ENCODE results near the gene POU2AF1. TPM values are rescaled to one million over a fixed set of nuclear protein-coding genes. Genes with fewer than 3 reads are reported as not detected.

The POU2AF1 gene
- total and polyA plus RNA-seq, 2 donors from 2014 or later, result 0.95 to 18.5 TPM

- intact Hi-C loops (cut with DNase I), result no loop called here
- Histone ChIP-seq H3K27me3 (ENCODE audit: control insufficient read depth, insufficient read depth, low read length) (no peaks in the 10 kb centered on the region), H3K9me3 (ENCODE audit: control insufficient read depth in 2 of 3, insufficient read depth in 1 of 3, low read length in 3 of 3) (no peaks in the 10 kb centered on the region), H3K4me3 (ENCODE audit: low read length in 3 of 3) (no peak overlapping the region), H3K27ac (ENCODE audit: low read depth in 2 of 2, low read length in 2 of 2) (no peak overlapping the region), H3K9ac (ENCODE audit: low read length in 3 of 3) (no peak overlapping the region), H3K4me1 (ENCODE audit: control insufficient read depth in 2 of 3, insufficient read depth in 2 of 3, low read depth in 1 of 3, low read length in 3 of 3) (peaks cover 3 to 27% (median 21%) of the 10 kb centered on the region in 3 donors), H3K36me3 (ENCODE audit: control insufficient read depth in 2 of 3, insufficient read depth in 3 of 3, low read length in 3 of 3) (no peaks in the 10 kb centered on the region)
- FAIRE-seq, result no peak
- TF ChIP-seq CTCF (IDR thresholded peaks at IDR 0.05; ENCODE audit: borderline replicate concordance, extremely low read depth, insufficient read depth), result no peak
- DNase-seq, result no peak
Measured at GRCh38 chr11:111418436-111418787, 39.3 kb upstream of the POU2AF1 start.

GRCh38 chr11:111417766-111418435 lies 38.8 kb upstream of the POU2AF1 start:
- DNase-seq, result peak in 3 of 5 donors; percentile 35 to 75 (median 64)
- intact Hi-C loops (cut with DNase I), result no loop called here
- Histone ChIP-seq H3K9ac (ENCODE audit: low read length in 3 of 3) (no peak overlapping the region), H3K9me3 (ENCODE audit: control insufficient read depth in 2 of 3, insufficient read depth in 1 of 3, low read length in 3 of 3) (no peaks in the 10 kb centered on the region), H3K4me3 (ENCODE audit: low read length in 3 of 3) (no peak overlapping the region), H3K4me1 (ENCODE audit: control insufficient read depth in 2 of 3, insufficient read depth in 2 of 3, low read depth in 1 of 3, low read length in 3 of 3) (peaks cover 3 to 27% (median 21%) of the 10 kb centered on the region in 3 donors), H3K36me3 (ENCODE audit: control insufficient read depth in 2 of 3, insufficient read depth in 3 of 3, low read length in 3 of 3) (no peaks in the 10 kb centered on the region), H3K27me3 (ENCODE audit: control insufficient read depth, insufficient read depth, low read length) (no peaks in the 10 kb centered on the region), H3K27ac (ENCODE audit: low read depth in 2 of 2, low read length in 2 of 2) (peak overlapping the region in 1 of 2 donors; percentile 16)
- no peak for TF ChIP-seq CTCF (IDR thresholded peaks at IDR 0.05; ENCODE audit: borderline replicate concordance, extremely low read depth, insufficient read depth)
- FAIRE-seq, result no peak

- no peak for TF ChIP-seq CTCF (IDR thresholded peaks at IDR 0.05; ENCODE audit: borderline replicate concordance, extremely low read depth, insufficient read depth)
- FAIRE-seq, result peak; percentile 32
- Histone ChIP-seq H3K4me3 (ENCODE audit: low read length in 3 of 3) (peak overlapping the region in 1 of 3 donors; percentile 11), H3K9ac (ENCODE audit: low read length in 3 of 3) (peak overlapping the region in 1 of 3 donors; percentile 57), H3K9me3 (ENCODE audit: control insufficient read depth in 2 of 3, insufficient read depth in 1 of 3, low read length in 3 of 3) (no peaks in the 10 kb centered on the region), H3K27ac (ENCODE audit: low read depth in 2 of 2, low read length in 2 of 2) (peak overlapping the region; percentile 10 to 73), H3K4me1 (ENCODE audit: control insufficient read depth in 2 of 3, insufficient read depth in 2 of 3, low read depth in 1 of 3, low read length in 3 of 3) (peaks cover 3 to 24% (median 18%) of the 10 kb centered on the region in 3 donors), H3K27me3 (ENCODE audit: control insufficient read depth, insufficient read depth, low read length) (no peaks in the 10 kb centered on the region), H3K36me3 (ENCODE audit: control insufficient read depth in 2 of 3, insufficient read depth in 3 of 3, low read length in 3 of 3) (no peaks in the 10 kb centered on the region)
- intact Hi-C loops (cut with DNase I), result no loop called here
- DNase-seq, result peak in 3 of 5 donors; percentile 57 to 73 (median 69)
Measured at GRCh38 chr11:111417011-111417765, 38.1 kb upstream of the POU2AF1 start.

All from kidney (tissue), 14 donors.